Subcutaneous abdominal adipose tissue (tissue), 5 donors: ENCODE measurements around the gene SLC17A7.

Experiments
- H3K27ac ChIP-seq: one replicate; pipeline ENCODE4 v1.7.0; 2013; ENCODE audit warnings: low read depth, mild to moderate bottlenecking, inconsistent platforms, low read length, moderate library complexity
- H3K27me3 ChIP-seq, 5 donors: one replicate each; pipeline ENCODE4 v1.7.0; 2013; ENCODE audit warnings: low read length in 5 of 5, inconsistent platforms in 1 of 5; ENCODE audit not compliant: control insufficient read depth in 5 of 5, insufficient read depth in 4 of 5
- H3K36me3 ChIP-seq, 5 donors: one replicate each; pipeline ENCODE4 v1.7.0; 2013; ENCODE audit warnings: low read length in 5 of 5; ENCODE audit not compliant: control insufficient read depth in 5 of 5, insufficient read depth in 5 of 5
- H3K4me1 ChIP-seq, 5 donors: one replicate each; pipeline ENCODE4 v1.7.0; 2013; ENCODE audit warnings: low read length in 5 of 5, mild to moderate bottlenecking in 3 of 5, moderate library complexity in 1 of 5; ENCODE audit not compliant: control insufficient read depth in 5 of 5, insufficient read depth in 5 of 5
- H3K4me3 ChIP-seq, 5 donors: one replicate each; pipeline ENCODE4 v1.7.0; 2013; ENCODE audit warnings: low read length in 5 of 5, low read depth in 1 of 5
- H3K9ac ChIP-seq, 5 donors: one replicate each; pipeline ENCODE4 v1.7.0; 2013; ENCODE audit warnings: low read length in 5 of 5, mild to moderate bottlenecking in 4 of 5, moderate library complexity in 3 of 5
- H3K9me3 ChIP-seq, 5 donors: one replicate each; pipeline ENCODE4 v1.7.0; 2013; ENCODE audit warnings: low read length in 5 of 5; ENCODE audit not compliant: control insufficient read depth in 5 of 5
- donor health status: healthy.
- donor health status: healthy.
- donor health status: healthy.
- donor health status: healthy.
- donor health status: healthy.

The SLC17A7 gene

GRCh38 chr19:49382639-49383038, 58.7 kb downstream of the SLC17A7 start:
- no peaks in the 10 kb centered on the region for H3K27me3 ChIP-seq
- H3K36me3 ChIP-seq: no peaks in the 10 kb centered on the region
- H3K27ac ChIP-seq: no peak overlapping the region
- no peak overlapping the region for H3K4me3 ChIP-seq
- no peaks in the 10 kb centered on the region for H3K4me1 ChIP-seq
- no peak overlapping the region for H3K9ac ChIP-seq
- H3K9me3 ChIP-seq: peaks cover 4 to 9% (median 7%) of the 10 kb centered on the region in 5 donors

- H3K27ac ChIP-seq: no peak overlapping the region
- H3K4me3 ChIP-seq: no peak overlapping the region
- no peaks in the 10 kb centered on the region for H3K4me1 ChIP-seq
- no peak overlapping the region for H3K9ac ChIP-seq
- H3K36me3 ChIP-seq: no peaks in the 10 kb centered on the region
- peaks cover 4 to 9% (median 7%) of the 10 kb centered on the region in 5 donors for H3K9me3 ChIP-seq
- peaks cover 0 to 6% (median 2%) of the 10 kb centered on the region in 5 donors for H3K27me3 ChIP-seq
Measured at GRCh38 chr19:49380391-49380790, 60.9 kb downstream of the SLC17A7 start.
